Glomerular visceral epithelial cell (primary cell): ENCODE data around the gene ARHGAP25.

ENCODE experiments used
- DNase-seq: peaks from one replicate; pipeline ENCODE4 v3.0.0-alpha.2; 2016; ENCODE audit errors: extremely low spot score

Gene ARHGAP25

GRCh38 chr2:68742626-68743415 is 8.2 kb downstream of the ARHGAP25 start:
- no peak for DNase-seq

- no peak for DNase-seq
Observed at GRCh38 chr2:68743531-68743930, 8.9 kb downstream of the ARHGAP25 start.

GRCh38 chr2:68744366-68744912 is 9.8 kb downstream of the ARHGAP25 start:
- DNase-seq = no peak

GRCh38 chr2:68745006-68745405 is 10.4 kb downstream of the ARHGAP25 start:
- DNase-seq = no peak

- DNase-seq = no peak
Observed at GRCh38 chr2:68746408-68746807, 11.8 kb downstream of the ARHGAP25 start.

GRCh38 chr2:68747413-68747812 is 12.8 kb downstream of the ARHGAP25 start:
- no peak for DNase-seq

- no peak for DNase-seq
Observed at GRCh38 chr2:68747900-68748299, 13.3 kb downstream of the ARHGAP25 start.

GRCh38 chr2:68748568-68748967 is 14.0 kb downstream of the ARHGAP25 start:
- no peak for DNase-seq

- DNase-seq = no peak
Observed at GRCh38 chr2:68749345-68749744, 14.7 kb downstream of the ARHGAP25 start.

GRCh38 chr2:68750592-68751396 is 16.2 kb downstream of the ARHGAP25 start:
- no peak for DNase-seq

- peak; percentile 83 for DNase-seq
Observed at GRCh38 chr2:68751397-68752339, 17.1 kb downstream of the ARHGAP25 start.

GRCh38 chr2:68753318-68753717 is 18.7 kb downstream of the ARHGAP25 start:
- DNase-seq = no peak

- DNase-seq = no peak
Observed at GRCh38 chr2:68755071-68755470, 20.5 kb downstream of the ARHGAP25 start.

- no peak for DNase-seq
Observed at GRCh38 chr2:68756178-68756577, 21.6 kb downstream of the ARHGAP25 start.

- no peak for DNase-seq
Observed at GRCh38 chr2:68757081-68757480, 22.5 kb downstream of the ARHGAP25 start.

GRCh38 chr2:68762100-68762499 is 27.5 kb downstream of the ARHGAP25 start:
- no peak for DNase-seq

- peak; percentile 1 for DNase-seq
Observed at GRCh38 chr2:68762665-68763064, 28.1 kb downstream of the ARHGAP25 start.

GRCh38 chr2:68764041-68764805 is 29.6 kb downstream of the ARHGAP25 start:
- no peak for DNase-seq

- no peak for DNase-seq
Observed at GRCh38 chr2:68764806-68765311, 30.2 kb downstream of the ARHGAP25 start.

GRCh38 chr2:68765739-68766375 is 31.2 kb downstream of the ARHGAP25 start:
- DNase-seq = peak; percentile 1
